Inflammatory macrophage treated with lipopolysaccharide for 4 hours (primary cell): Measurements from ENCODE around the gene SLC7A6OS.

Experiments
- DNase-seq: peaks from one replicate; pipeline ENCODE4 v3.0.0-alpha.2; 2020

SLC7A6OS gene

DNA sequence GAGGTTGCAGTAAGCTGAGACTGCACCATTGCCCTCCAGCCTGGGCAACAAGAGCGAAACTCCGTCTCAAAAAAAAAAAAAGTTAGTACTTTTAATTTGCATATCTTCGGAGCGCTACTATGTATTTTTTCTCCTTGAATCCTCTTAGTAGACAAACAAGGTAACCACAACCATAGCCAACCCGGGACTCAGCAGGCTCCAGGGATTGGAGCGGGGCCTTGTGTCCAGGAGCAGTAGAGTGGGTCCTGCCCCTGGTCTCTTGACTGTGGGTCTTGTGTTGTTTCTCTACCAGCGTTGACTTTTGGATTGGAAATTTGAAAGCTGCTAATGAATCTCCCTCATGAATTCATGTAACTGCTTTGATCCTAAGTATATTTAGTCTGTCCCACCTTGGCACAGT, 32.4 kb upstream of the SLC7A6OS start:
- DNase-seq = no peak

DNA sequence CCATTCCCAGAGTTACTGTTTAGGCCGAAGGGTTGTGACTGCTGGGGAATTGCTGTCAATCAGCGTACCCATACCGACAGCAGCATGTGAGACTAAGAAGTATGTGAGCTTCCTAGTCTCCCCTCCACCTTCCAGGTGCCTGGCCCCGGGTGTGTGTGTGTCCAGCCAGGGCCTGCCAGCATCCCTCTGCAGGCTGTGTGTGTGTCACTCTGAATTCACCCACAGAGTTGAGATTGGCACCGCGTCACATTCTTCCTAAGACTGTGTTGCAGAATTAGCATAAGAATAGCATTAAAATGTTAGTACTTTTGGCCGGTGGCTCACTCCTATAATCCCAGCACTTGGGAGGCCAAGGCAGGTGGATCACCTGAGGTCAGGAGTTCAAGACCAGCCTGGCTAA, 31.9 kb upstream of the SLC7A6OS start:
- no peak for DNase-seq

- DNase-seq = no peak
Measured at GRCh38 chr16:68339214-68339613, 28.5 kb upstream of the SLC7A6OS start.

DNA sequence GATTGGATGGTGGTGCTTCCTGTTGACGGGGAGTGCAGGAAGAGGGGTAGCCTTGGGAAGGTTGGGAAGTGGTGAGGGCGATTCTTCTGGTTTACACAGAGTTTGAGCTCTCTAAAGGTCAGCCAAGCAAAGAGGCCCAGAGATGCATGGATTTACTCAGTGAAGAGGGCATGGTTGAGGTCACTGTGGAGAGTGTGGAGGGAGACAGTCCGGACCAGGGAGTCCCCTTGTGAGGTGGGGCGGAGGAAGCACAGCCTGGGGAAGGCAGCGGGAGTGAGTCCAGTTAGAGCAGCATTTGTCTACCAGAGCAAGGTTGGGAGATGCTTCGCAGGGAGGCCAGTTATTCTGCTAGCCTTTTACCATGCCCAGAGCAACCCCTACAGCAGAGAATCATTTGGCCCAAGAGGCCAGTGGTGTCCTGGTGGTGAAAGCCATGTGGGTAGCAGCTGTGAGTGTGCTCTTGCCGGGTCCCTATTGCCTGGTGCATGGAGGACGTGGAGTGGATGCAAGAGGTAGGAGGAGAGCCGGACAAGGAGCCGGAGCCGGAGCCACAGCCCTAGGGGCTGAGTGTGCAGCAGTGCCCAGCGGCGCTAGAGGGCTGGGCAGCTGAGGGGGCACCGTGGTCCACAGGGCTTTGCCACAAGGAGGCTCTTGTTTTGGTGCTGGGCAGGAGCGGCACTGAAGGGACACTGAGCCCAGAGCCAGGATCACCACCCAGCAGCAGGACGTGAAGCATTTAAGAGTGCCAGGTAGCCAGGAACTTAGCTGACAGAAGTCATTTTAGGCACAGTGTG, 27.8 kb upstream of the SLC7A6OS start:
- DNase-seq = no peak

DNA sequence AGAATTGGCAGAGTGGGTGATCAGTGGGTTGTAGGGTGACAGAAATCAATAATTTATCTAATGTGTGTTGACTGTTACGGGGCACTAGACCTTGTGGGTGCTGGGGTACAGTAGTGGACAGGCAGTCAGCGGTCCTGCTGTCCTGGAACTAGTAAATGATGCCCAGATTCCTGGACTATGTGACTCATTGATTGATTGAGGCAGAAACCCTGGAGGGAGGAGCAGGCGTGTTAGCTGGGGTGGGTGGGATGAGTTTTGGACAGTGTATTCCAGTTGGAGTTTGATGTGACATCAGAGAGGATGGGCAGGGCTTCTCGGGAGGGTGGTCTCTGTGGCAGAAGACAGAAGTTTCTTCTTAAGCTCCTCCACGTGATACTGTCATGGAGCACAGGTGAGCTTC, 24.4 kb upstream of the SLC7A6OS start:
- DNase-seq = no peak

DNA sequence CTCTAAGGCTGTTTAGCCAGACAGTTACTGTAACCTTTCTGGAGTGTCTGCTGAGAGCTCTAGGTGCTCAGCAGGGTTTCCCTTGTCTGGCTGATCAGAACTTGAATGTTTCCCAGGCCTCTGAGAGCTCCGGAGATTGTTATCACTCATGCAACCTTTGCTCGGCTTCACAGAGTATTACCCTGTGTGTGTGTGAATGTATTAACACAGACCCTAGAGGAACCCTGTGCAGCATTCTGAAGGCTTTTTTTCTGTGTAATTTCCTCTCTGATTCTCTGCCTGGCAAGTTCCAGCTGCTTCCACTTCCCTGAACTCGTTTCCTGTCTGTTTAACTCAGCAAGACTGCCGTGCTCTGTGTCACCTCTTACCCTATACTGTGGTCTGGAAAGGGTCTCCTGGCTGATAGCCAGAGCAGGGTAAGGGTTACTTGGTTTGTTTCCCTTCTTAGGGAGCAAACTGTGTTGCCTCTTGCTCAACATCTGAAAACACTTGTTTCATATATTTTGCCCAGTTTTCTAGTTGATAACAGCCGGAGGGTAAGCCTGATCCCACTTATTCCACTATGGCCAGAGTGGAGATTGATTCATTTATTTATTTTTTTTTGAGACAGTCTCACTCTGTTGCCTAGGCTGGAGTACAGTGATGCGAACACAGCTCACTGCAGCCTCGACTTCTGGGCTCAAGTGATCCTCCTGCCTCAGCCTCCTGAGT, 21.8 kb upstream of the SLC7A6OS start:
- peak; percentile 72 for DNase-seq

DNA sequence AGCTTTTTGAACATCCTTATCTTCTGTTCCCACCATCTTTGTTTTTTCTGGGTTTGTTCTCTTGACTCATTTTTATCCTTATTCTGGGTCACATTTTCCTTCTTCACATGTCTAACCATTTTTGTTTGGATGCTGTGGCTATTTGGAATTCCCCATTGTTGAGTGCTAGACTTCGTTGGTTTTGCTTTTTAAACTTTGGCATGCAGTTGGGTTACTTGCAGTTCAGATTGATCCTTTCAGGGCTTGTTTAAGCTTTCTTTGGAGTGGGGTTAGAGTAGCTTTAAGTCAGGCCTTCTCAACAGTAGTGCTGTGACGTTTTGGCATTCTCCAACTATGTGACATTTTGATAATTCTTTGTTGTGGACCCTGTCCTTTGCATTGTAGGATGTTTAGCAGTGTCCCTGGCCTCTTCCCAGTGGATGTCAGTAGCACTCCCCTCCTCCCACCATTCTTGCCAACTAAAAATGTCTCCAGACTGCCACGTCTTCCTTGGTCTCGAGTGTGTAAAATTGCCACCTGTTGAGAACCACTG, 21.2 kb upstream of the SLC7A6OS start:
- DNase-seq = no peak

DNA sequence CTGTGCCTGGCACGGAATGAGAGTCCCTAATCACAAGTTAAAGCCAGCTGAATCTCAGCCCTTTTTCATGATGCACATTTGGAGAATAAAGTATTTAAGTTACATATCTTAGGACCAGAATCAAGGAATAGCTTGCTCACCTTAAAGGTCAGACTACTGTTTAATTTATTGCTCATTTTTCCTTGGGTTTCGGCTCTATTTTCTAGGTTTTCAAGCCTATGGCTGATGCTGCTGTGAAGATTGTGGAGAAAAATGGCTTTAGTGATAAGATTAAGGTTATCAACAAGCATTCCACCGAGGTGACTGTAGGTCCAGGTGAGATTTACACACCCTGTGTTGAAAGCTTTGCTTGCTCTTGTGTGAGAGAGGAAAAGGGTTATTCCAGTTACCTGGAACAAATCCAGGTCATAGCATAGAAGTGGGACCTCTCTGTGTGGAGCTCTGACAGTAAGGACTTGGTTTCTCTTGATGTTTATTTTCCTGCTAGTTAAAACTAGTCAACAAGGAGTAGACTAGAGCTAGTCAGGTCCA, 18.2 kb upstream of the SLC7A6OS start:
- no peak for DNase-seq

DNA sequence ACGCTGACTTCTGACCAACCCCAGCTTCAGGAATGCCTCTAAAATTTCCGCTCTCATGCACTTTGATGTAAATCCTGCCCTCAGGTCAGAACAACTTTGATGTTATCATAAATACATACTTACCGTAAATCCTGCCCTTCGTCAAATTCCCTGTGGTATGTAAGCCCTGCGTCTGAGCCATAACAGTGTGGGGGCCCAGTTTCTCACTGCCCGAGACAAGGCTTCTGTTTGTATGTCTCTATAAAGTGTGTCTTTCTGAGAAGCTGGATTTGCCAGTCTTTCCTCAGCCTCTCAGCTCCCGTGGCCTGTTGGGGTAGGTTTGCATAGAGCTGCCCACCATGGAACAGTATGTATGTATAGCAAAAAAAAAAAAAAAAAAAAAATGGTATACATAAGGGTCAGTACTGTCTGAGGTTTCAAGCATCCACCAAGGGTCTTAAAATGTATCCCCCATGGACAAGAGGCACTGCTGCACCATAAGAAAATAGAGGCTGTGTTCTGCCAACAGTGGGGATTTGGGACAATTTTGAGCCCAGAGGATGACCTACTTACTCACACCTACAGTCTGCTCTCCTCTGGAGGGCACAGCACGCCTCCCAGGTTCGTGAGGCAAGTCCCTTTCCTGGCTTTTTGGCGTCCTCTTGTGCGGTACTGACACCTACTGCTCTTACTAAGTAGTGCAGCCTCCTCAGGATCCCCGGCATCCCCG, 17.6 kb upstream of the SLC7A6OS start:
- peak; percentile 78 for DNase-seq

GRCh38 chr16:68324780-68325357, 14.1 kb upstream of the SLC7A6OS start:
- no peak for DNase-seq

- no peak for DNase-seq
Measured at GRCh38 chr16:68324336-68324735, 13.6 kb upstream of the SLC7A6OS start.

- no peak for DNase-seq
Measured at GRCh38 chr16:68319185-68319908, 8.6 kb upstream of the SLC7A6OS start.

- DNase-seq = no peak
Measured at GRCh38 chr16:68313116-68313515, 2.4 kb upstream of the SLC7A6OS start.

DNA sequence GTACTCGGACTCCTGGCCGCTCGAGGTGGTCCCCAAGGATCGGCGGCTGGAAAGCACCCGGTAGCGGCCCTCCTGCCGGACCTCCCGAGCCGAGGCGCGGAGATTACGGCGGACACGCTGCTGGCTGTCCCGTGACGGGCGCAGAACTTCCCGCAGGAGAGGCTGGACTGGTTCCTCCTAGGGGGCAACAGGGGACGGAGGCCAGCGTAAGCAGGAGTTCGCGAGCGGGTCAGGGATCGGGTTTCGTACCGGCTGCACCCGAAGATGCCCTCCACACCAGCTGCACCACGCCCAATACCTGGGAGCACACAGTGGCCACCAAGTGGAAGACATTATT, 341 bp downstream of the SLC7A6OS start:
- peak; percentile 47 for DNase-seq

DNA sequence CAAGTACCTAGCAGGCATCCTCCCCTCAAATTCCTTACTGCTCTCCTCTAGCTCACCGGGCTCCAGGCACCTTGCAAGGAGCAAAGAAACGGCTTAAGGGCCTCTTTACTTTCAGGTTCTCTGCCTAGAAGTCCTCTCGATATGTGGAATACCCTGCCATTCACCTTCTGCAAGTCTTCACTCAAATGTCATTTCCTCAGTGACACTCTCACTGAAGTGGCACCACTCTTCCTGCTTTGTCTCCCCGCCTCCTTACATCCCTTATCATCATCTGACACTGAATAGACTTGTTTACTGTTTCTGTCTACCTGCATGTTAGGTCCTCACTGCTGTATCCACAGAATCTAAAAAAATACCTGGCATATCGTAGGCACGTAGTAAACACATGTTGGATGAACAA, 947 bp downstream of the SLC7A6OS start:
- DNase-seq = peak; percentile 24

GRCh38 chr16:68306633-68307032, 4.1 kb downstream of the SLC7A6OS start:
- DNase-seq = no peak

DNA sequence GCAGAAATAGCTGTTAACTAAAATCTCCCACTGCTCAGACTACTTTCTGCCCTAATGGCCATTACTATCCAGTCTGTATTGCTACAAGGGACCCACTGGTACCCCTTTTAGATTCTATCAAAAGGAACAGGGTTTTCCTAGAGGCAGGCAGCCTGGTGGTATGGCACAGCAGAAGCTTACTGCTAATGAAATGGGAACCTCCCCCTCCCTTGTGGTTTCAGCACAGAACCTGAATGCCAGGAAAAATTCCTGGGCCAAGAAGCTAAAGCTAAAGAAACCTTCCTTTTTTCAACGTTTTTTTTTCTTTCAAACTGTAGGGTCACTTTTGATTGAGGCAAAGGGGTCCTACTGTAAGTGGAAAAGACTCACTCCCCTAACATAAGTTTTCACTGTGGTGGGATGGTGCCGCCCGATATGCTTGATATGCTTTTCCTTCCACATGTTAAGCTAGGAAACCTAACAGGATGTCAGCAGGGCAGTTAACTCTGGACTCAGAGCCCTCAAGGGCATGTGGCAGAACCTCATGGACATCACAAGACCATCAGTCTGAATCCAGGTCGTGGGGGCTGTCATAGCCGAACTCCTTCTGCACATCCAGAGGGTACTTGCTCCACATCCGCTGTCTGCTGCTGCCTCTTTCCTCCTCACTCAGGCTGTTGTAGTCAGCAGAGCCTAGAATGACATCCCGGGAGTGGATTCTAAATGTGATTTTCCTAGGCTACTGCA, 9.8 kb downstream of the SLC7A6OS start:
- no peak for DNase-seq

GRCh38 chr16:68299571-68300453, 10.9 kb downstream of the SLC7A6OS start:
- no peak for DNase-seq

GRCh38 chr16:68298907-68299561, 11.7 kb downstream of the SLC7A6OS start:
- no peak for DNase-seq

DNA sequence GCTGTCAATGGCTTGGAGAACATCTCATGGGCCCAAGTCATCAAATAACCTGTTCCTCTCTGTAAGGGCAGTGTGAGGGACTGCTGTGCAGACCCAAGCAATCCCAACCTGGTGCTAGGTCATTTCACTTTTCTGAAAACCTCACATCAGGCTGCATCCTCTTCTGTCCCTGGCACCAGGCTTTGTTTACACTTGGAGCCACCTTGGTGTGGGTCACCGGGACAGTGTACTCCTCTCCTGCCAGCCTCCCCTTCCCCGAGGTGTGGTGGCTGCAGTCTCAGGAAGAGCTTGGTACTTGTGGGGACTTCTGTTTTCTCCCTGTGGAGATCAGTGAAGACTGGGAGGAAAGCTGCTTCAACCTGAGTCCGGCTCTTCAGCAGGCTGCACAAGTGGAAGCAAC, 12.4 kb downstream of the SLC7A6OS start:
- DNase-seq = no peak
